K562 (cell line): ENCODE data around the gene SLC37A4. TPM values are rescaled to one million over a fixed set of nuclear protein-coding genes. Genes with fewer than 3 reads are reported as not detected.

Source experiments
- BRF1 ChIP-seq: IDR thresholded peaks from 3 replicates; pipeline ENCODE4 v1.6.1; 2011; ENCODE audit warnings: borderline replicate concordance, mild to moderate bottlenecking; ENCODE audit not compliant: insufficient read length; ENCODE audit errors: extremely low read depth
- ELF2 ChIP-seq: fragments of 250-450 bp; sonication (Bioruptor Pico); IDR thresholded peaks from 2 replicates; pipeline ENCODE4 v1.5.0; 2021; ENCODE audit warnings: mild to moderate bottlenecking
- HLTF ChIP-seq: fragments of 450-650 bp; IDR thresholded peaks from 2 replicates; pipeline ENCODE4 v1.6.1; 2016
- HNRNPL ChIP-seq: fragments of 200-400 bp; formaldehyde crosslinking; IDR thresholded peaks from 2 replicates; pipeline ENCODE4 v1.6.1; 2017; ENCODE audit warnings: low read depth, mild to moderate bottlenecking, low read length
- MAZ ChIP-seq, 2 experiments: fragments of 450-650 bp in 1 of 2; sonication (generic) in 1 of 2; formaldehyde crosslinking; IDR thresholded peaks in 1 of 2; conservative IDR thresholded peaks in 1 of 2; 2 replicates each; pipeline versions ENCODE4 v1.4.0 to v1.5.0; 2020; ENCODE audit warnings: mild to moderate bottlenecking in 1 of 2, missing genetic modification reagents in 1 of 2
- MECOM ChIP-seq: fragments of 250-450 bp; sonication (Bioruptor Pico); IDR thresholded peaks from 2 replicates; pipeline ENCODE4 v1.8.0; 2022; ENCODE audit warnings: inconsistent platforms
- NCOR1 ChIP-seq: fragments of 450-650 bp; IDR thresholded peaks from 2 replicates; pipeline ENCODE4 v1.6.1; 2016; ENCODE audit warnings: mild to moderate bottlenecking, moderate library complexity
- PCBP2 ChIP-seq: fragments of 200-400 bp; formaldehyde crosslinking; IDR thresholded peaks from 2 replicates; pipeline ENCODE4 v1.6.1; 2018; ENCODE audit warnings: low read length, low read depth, mild to moderate bottlenecking, moderate library complexity; ENCODE audit not compliant: poor library complexity, severe bottlenecking
- PTRF ChIP-seq: fragments of 450-650 bp; IDR thresholded peaks from 2 replicates; pipeline ENCODE4 v1.6.1; 2016; ENCODE audit warnings: mild to moderate bottlenecking, missing genetic modification characterization, missing compliant biosample characterization
- SIRT6 ChIP-seq: IDR thresholded peaks from one replicate; pipeline ENCODE4 v1.6.1; 2012; ENCODE audit warnings: low read depth, mild to moderate bottlenecking, control low read depth, inconsistent platforms, low read length, moderate library complexity
- SRSF1 ChIP-seq: fragments of 200-400 bp; formaldehyde crosslinking; IDR thresholded peaks from 2 replicates; pipeline ENCODE4 v1.6.1; 2017; ENCODE audit warnings: mild to moderate bottlenecking, low read depth, low read length, moderate library complexity
- TAF15 ChIP-seq: fragments of 200-400 bp; formaldehyde crosslinking; IDR thresholded peaks from 2 replicates; pipeline ENCODE4 v1.6.1; 2017; ENCODE audit warnings: mild to moderate bottlenecking, low read depth, low read length, moderate library complexity
- TEAD2 ChIP-seq: fragments of 450-650 bp; IDR thresholded peaks from 2 replicates; pipeline ENCODE4 v1.6.1; 2016; ENCODE audit warnings: missing genetic modification characterization, control low read depth, missing compliant biosample characterization
- TOE1 ChIP-seq, 2 experiments: fragments of 450-650 bp in 1 of 2; sonication (generic) in 1 of 2; formaldehyde crosslinking in 1 of 2; IDR thresholded peaks; 2 replicates each; pipeline versions ENCODE4 v1.7.1 to v1.8.0; 2016 to 2022; ENCODE audit warnings: borderline replicate concordance in 2 of 2, mild to moderate bottlenecking in 2 of 2, antibody characterized with exemption in 1 of 2, inconsistent platforms in 1 of 2, low read depth in 1 of 2, missing genetic modification reagents in 1 of 2, moderate library complexity in 1 of 2
- ZNF444 ChIP-seq: fragments of 250-450 bp; sonication (Bioruptor Pico); IDR thresholded peaks from 2 replicates; pipeline ENCODE4 v1.4.0; 2020; ENCODE audit warnings: mild to moderate bottlenecking, moderate library complexity
- polyA plus RNA-seq, 8 experiments: library from polyadenylated mRNA; depleted of rRNA in 4 of 8; stranded (reverse) in 5 of 8; unstranded in 3 of 8; fragments of >200 nt; fragmentation: Nextera tagmentation in 2 of 8; fragmentation: Illumina TruSeq in 1 of 8; extraction: Ambion mirVana in 2 of 8; extraction: Trizol in 1 of 8; gene quantifications; 2 replicates each; pipeline versions ENCODE4 v1.2.1 to v1.2.3, GENCODE V29; 2011 to 2014; ENCODE audit warnings: inconsistent platforms in 1 of 8, missing spikeins in 1 of 8
- total RNA-seq, 7 experiments: library from RNA; depleted of rRNA in 6 of 7; stranded (reverse); fragments of >200 nt in 6 of 7; fragmentation: Illumina TruSeq in 2 of 7; extraction: Trizol in 2 of 7; gene quantifications; 2 replicates each; pipeline versions ENCODE4 v1.2.1 to v1.2.3, GENCODE V29; 2011 to 2021; ENCODE audit warnings: low replicate concordance in 1 of 7
- TF ChIP-seq, protein P1 (sequence below), 2 experiments: fragments of 150-350 bp in 1 of 2; IDR thresholded peaks; 2 replicates each; pipeline ENCODE4 v1.6.1; 2012 to 2016; ENCODE audit warnings: low read depth in 2 of 2, low read length in 2 of 2, mild to moderate bottlenecking in 1 of 2, moderate library complexity in 1 of 2
- TF ChIP-seq, protein P2 (sequence below), 2 experiments: fragments of 450-650 bp in 1 of 2; sonication (generic) in 1 of 2; formaldehyde crosslinking in 1 of 2; IDR thresholded peaks in 1 of 2; conservative IDR thresholded peaks in 1 of 2; 2 replicates each; pipeline versions ENCODE4 v1.6.1 to v1.8.1; 2016 to 2023; ENCODE audit warnings: mild to moderate bottlenecking in 2 of 2, moderate library complexity in 2 of 2, inconsistent platforms in 1 of 2, missing genetic modification reagents in 1 of 2
- TF ChIP-seq, protein P3 (sequence below): sonication (generic); formaldehyde crosslinking; IDR thresholded peaks from 2 replicates; pipeline ENCODE4 v1.8.0; 2022; ENCODE audit warnings: missing genetic modification reagents, mild to moderate bottlenecking, borderline replicate concordance

SLC37A4 gene
- total and polyA plus RNA-seq, 9 of the 15 experiments (the other 6 are each of a cell fraction or from before 2014, with no cell fraction given), result 24.7 to 73.9 (median 40.7) TPM

DNA sequence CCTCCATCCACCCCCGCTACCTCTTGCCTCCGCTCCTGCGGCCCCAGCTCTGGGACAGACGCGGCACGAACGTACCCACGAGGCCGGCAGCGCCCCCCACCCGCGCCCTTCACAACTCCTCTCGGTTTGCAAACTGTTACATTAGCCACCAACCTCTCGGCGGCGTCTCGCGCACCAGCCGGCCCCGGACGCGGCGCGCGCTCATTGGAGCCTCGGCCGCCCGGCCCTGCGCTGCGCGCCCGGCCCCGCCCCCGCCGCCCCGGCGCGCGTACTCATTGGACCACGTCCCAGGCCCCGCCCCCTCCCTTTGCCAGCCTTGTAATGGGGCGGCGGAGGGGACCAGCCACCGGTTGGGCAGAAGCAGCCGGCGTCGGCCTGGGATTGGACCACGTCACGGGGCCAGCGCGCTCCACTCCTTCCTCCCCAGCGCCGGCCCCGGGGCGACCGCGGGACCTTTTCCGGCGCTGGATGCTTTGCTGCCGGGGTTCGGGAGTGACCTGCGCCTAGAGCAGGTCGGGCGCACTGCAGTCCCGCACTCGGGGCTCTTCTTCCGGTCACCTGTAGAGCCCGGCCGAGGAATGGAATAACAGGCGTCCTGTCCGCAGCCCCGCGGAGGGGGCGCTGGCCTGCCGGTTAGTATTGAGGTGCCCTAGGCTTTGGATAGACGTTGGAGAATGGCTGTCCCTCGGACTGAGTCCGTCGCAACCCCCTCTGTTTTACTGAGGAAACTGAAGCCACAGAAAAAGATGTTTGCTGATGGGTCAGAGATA lies 26.5 kb upstream of the SLC37A4 start, which contains the start of gene HYOU1 (continued):
- TF ChIP-seq ZNF444 (CRISPR knock-in tag), result no peak
- TF ChIP-seq PCBP2, result no peak
- TF ChIP-seq PTRF (tag), result no peak
- TF ChIP-seq TAF15, result no peak
- TF ChIP-seq MAZ (CRISPR knock-in tag; conservative IDR thresholded peaks at IDR 0.05 in 1 of 2, IDR thresholded peaks at IDR 0.05 in 1 of 2), result peak; percentile 76 to 91
- TF ChIP-seq TEAD2, result no peak
- no peak for TF ChIP-seq MECOM (CRISPR knock-in tag)
- TF ChIP-seq, protein P1, sequence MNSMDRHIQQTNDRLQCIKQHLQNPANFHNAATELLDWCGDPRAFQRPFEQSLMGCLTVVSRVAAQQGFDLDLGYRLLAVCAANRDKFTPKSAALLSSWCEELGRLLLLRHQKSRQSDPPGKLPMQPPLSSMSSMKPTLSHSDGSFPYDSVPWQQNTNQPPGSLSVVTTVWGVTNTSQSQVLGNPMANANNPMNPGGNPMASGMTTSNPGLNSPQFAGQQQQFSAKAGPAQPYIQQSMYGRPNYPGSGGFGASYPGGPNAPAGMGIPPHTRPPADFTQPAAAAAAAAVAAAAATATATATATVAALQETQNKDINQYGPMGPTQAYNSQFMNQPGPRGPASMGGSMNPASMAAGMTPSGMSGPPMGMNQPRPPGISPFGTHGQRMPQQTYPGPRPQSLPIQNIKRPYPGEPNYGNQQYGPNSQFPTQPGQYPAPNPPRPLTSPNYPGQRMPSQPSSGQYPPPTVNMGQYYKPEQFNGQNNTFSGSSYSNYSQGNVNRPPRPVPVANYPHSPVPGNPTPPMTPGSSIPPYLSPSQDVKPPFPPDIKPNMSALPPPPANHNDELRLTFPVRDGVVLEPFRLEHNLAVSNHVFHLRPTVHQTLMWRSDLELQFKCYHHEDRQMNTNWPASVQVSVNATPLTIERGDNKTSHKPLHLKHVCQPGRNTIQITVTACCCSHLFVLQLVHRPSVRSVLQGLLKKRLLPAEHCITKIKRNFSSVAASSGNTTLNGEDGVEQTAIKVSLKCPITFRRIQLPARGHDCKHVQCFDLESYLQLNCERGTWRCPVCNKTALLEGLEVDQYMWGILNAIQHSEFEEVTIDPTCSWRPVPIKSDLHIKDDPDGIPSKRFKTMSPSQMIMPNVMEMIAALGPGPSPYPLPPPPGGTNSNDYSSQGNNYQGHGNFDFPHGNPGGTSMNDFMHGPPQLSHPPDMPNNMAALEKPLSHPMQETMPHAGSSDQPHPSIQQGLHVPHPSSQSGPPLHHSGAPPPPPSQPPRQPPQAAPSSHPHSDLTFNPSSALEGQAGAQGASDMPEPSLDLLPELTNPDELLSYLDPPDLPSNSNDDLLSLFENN (IDR thresholded peaks at IDR 0.05; ENCODE audit: low read depth in 2 of 2, low read length in 2 of 2), result peak in 1 of 2 experiments; percentile 34; a peak in 1 of 4 replicates
- no peak for TF ChIP-seq ELF2
- TF ChIP-seq BRF1, result no peak
- 0 out of 2 replicates have a peak, but pooled peaks have one; percentile 25 for TF ChIP-seq TOE1 (IDR thresholded peaks at IDR 0.05; ENCODE audit: borderline replicate concordance)
- TF ChIP-seq TOE1 (CRISPR knock-in tag; IDR thresholded peaks at IDR 0.05; ENCODE audit: borderline replicate concordance, low read depth), result no peak
- peak; percentile 64; the same call in 1 of the 2 replicates for TF ChIP-seq HNRNPL
- TF ChIP-seq HLTF, result no peak
- TF ChIP-seq, protein P2, sequence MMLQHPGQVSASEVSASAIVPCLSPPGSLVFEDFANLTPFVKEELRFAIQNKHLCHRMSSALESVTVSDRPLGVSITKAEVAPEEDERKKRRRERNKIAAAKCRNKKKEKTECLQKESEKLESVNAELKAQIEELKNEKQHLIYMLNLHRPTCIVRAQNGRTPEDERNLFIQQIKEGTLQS (IDR thresholded peaks at IDR 0.05), result no peak
- TF ChIP-seq, protein P2 (CRISPR knock-in tag; conservative IDR thresholded peaks at IDR 0.05), result no peak
- TF ChIP-seq NCOR1, result no peak
- TF ChIP-seq SIRT6, result no peak
- TF ChIP-seq SRSF1, result no peak
- TF ChIP-seq, protein P3, sequence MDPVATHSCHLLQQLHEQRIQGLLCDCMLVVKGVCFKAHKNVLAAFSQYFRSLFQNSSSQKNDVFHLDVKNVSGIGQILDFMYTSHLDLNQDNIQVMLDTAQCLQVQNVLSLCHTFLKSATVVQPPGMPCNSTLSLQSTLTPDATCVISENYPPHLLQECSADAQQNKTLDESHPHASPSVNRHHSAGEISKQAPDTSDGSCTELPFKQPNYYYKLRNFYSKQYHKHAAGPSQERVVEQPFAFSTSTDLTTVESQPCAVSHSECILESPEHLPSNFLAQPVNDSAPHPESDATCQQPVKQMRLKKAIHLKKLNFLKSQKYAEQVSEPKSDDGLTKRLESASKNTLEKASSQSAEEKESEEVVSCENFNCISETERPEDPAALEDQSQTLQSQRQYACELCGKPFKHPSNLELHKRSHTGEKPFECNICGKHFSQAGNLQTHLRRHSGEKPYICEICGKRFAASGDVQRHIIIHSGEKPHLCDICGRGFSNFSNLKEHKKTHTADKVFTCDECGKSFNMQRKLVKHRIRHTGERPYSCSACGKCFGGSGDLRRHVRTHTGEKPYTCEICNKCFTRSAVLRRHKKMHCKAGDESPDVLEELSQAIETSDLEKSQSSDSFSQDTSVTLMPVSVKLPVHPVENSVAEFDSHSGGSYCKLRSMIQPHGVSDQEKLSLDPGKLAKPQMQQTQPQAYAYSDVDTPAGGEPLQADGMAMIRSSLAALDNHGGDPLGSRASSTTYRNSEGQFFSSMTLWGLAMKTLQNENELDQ, result no peak
